Measurements from ENCODE around the gene ZNF831. TPM values are rescaled to one million over a fixed set of nuclear protein-coding genes. Genes with fewer than 3 reads are reported as not detected.

ZNF831 gene
- total RNA-seq, 2 donors from 2014 or later: 13.5 to 17.8 TPM

- Mint-ChIP-seq H3K27ac (peak overlapping the region; percentile 100), H3K4me1 (peaks cover 62% of the 10 kb centered on the region), H3K4me3 (peak overlapping the region; percentile 98), H3K36me3 (ENCODE audit: low read depth) (peaks cover 10% of the 10 kb centered on the region), H3K27me3 (no peaks in the 10 kb centered on the region), H3K9me3 (no peaks in the 10 kb centered on the region)
- peak; percentile 49 for ATAC-seq (replicated peaks)
Observed at GRCh38 chr20:59157961-59158541, 5.6 kb upstream of the ZNF831 start.

GRCh38 chr20:59158673-59159072, 4.9 kb upstream of the ZNF831 start:
- ATAC-seq (replicated peaks): no peak
- H3K4me3 Mint-ChIP-seq: peak overlapping the region; percentile 98

GRCh38 chr20:59159091-59159490, 4.5 kb upstream of the ZNF831 start:
- peak overlapping the region; percentile 98 for H3K4me3 Mint-ChIP-seq
- no peak for ATAC-seq (replicated peaks)
- peaks cover 68% of the 10 kb centered on the region for H3K4me1 Mint-ChIP-seq
- no peaks in the 10 kb centered on the region for H3K9me3 Mint-ChIP-seq
- H3K36me3 Mint-ChIP-seq (ENCODE audit: low read depth): peaks cover 10% of the 10 kb centered on the region
- peak overlapping the region; percentile 100 for H3K27ac Mint-ChIP-seq
- no peaks in the 10 kb centered on the region for H3K27me3 Mint-ChIP-seq

More at GRCh38 chr20:59158673-59159072, 4.9 kb upstream of the ZNF831 start:
- no peaks in the 10 kb centered on the region for H3K27me3 Mint-ChIP-seq
- H3K27ac Mint-ChIP-seq: peak overlapping the region; percentile 100
- H3K9me3 Mint-ChIP-seq: no peaks in the 10 kb centered on the region
- peaks cover 10% of the 10 kb centered on the region for H3K36me3 Mint-ChIP-seq (ENCODE audit: low read depth)
- peaks cover 68% of the 10 kb centered on the region for H3K4me1 Mint-ChIP-seq

- Mint-ChIP-seq H3K4me1 (peaks cover 66% of the 10 kb centered on the region), H3K4me3 (peak overlapping the region; percentile 98), H3K27me3 (no peaks in the 10 kb centered on the region), H3K9me3 (no peaks in the 10 kb centered on the region), H3K27ac (peak overlapping the region; percentile 100), H3K36me3 (ENCODE audit: low read depth) (peaks cover 10% of the 10 kb centered on the region)
- peak; percentile 56 for ATAC-seq (replicated peaks)
Observed at GRCh38 chr20:59159493-59160376, 3.9 kb upstream of the ZNF831 start.

GRCh38 chr20:59160389-59161115, 3.1 kb upstream of the ZNF831 start:
- Mint-ChIP-seq H3K27ac (peak overlapping the region; percentile 100), H3K4me1 (peaks cover 66% of the 10 kb centered on the region), H3K36me3 (ENCODE audit: low read depth) (peaks cover 10% of the 10 kb centered on the region), H3K9me3 (no peaks in the 10 kb centered on the region), H3K4me3 (peak overlapping the region; percentile 98), H3K27me3 (no peaks in the 10 kb centered on the region)
- ATAC-seq (replicated peaks): no peak

- no peak for ATAC-seq (replicated peaks)
- Mint-ChIP-seq H3K4me3 (peak overlapping the region; percentile 98), H3K27me3 (no peaks in the 10 kb centered on the region), H3K36me3 (ENCODE audit: low read depth) (peaks cover 19% of the 10 kb centered on the region), H3K27ac (peak overlapping the region; percentile 100), H3K4me1 (peaks cover 73% of the 10 kb centered on the region), H3K9me3 (no peaks in the 10 kb centered on the region)
Observed at GRCh38 chr20:59161721-59162120, 1.9 kb upstream of the ZNF831 start.

- H3K36me3 Mint-ChIP-seq (ENCODE audit: low read depth): peaks cover 16% of the 10 kb centered on the region
- peak overlapping the region; percentile 98 for H3K4me3 Mint-ChIP-seq
- H3K4me1 Mint-ChIP-seq: peaks cover 75% of the 10 kb centered on the region
- no peaks in the 10 kb centered on the region for H3K9me3 Mint-ChIP-seq
- ATAC-seq (replicated peaks): peak; percentile 5
- no peaks in the 10 kb centered on the region for H3K27me3 Mint-ChIP-seq
- peak overlapping the region; percentile 100 for H3K27ac Mint-ChIP-seq
Observed at GRCh38 chr20:59164686-59165391, 1.2 kb downstream of the ZNF831 start.

- no peak for ATAC-seq (replicated peaks)
- peak overlapping the region; percentile 100 for H3K27ac Mint-ChIP-seq
- H3K27me3 Mint-ChIP-seq: no peaks in the 10 kb centered on the region
- peak overlapping the region; percentile 98 for H3K4me3 Mint-ChIP-seq
- H3K9me3 Mint-ChIP-seq: no peaks in the 10 kb centered on the region
- H3K36me3 Mint-ChIP-seq (ENCODE audit: low read depth): peaks cover 18% of the 10 kb centered on the region
- H3K4me1 Mint-ChIP-seq: peaks cover 75% of the 10 kb centered on the region
Observed at GRCh38 chr20:59165396-59165795, 1.8 kb downstream of the ZNF831 start.

GRCh38 chr20:59165891-59166709, 2.5 kb downstream of the ZNF831 start:
- H3K9me3 Mint-ChIP-seq: no peaks in the 10 kb centered on the region
- H3K4me3 Mint-ChIP-seq: peak overlapping the region; percentile 98
- peak; percentile 69 for ATAC-seq (replicated peaks)
- peak overlapping the region; percentile 100 for H3K27ac Mint-ChIP-seq
- peaks cover 75% of the 10 kb centered on the region for H3K4me1 Mint-ChIP-seq
- peaks cover 20% of the 10 kb centered on the region for H3K36me3 Mint-ChIP-seq (ENCODE audit: low read depth)
- H3K27me3 Mint-ChIP-seq: no peaks in the 10 kb centered on the region

- Mint-ChIP-seq H3K4me1 (peaks cover 77% of the 10 kb centered on the region), H3K9me3 (no peaks in the 10 kb centered on the region), H3K27ac (peak overlapping the region; percentile 100), H3K36me3 (ENCODE audit: low read depth) (peaks cover 64% of the 10 kb centered on the region), H3K27me3 (no peaks in the 10 kb centered on the region), H3K4me3 (peak overlapping the region; percentile 98)
- ATAC-seq (replicated peaks): no peak
Observed at GRCh38 chr20:59170406-59171349, 7.1 kb downstream of the ZNF831 start.

- no peak for ATAC-seq (replicated peaks)
- Mint-ChIP-seq H3K36me3 (ENCODE audit: low read depth) (peaks cover 60% of the 10 kb centered on the region), H3K9me3 (no peaks in the 10 kb centered on the region), H3K27me3 (no peaks in the 10 kb centered on the region), H3K27ac (peak overlapping the region; percentile 60), H3K4me3 (no peak overlapping the region), H3K4me1 (peaks cover 78% of the 10 kb centered on the region)
Observed at GRCh38 chr20:59171986-59172385, 8.4 kb downstream of the ZNF831 start.

GRCh38 chr20:59173938-59174491, 10.4 kb downstream of the ZNF831 start:
- H3K4me1 Mint-ChIP-seq: peaks cover 83% of the 10 kb centered on the region
- no peak for ATAC-seq (replicated peaks)
- H3K36me3 Mint-ChIP-seq (ENCODE audit: low read depth): peaks cover 67% of the 10 kb centered on the region
- no peak overlapping the region for H3K27ac Mint-ChIP-seq
- H3K9me3 Mint-ChIP-seq: no peaks in the 10 kb centered on the region
- H3K4me3 Mint-ChIP-seq: no peak overlapping the region
- no peaks in the 10 kb centered on the region for H3K27me3 Mint-ChIP-seq

Measured in activated T-helper 17 cell treated with anti-CD3 and anti-CD28 coated beads, Interleukin-2, amount 50 U/mL, for 72 hours (primary cell).